ENCODE results near the gene P4HA2. TPM values are rescaled to one million over a fixed set of nuclear protein-coding genes. Genes with fewer than 3 reads are reported as not detected.
A peak's percentile ranks its signal among the peaks of the same experiment; 100 is the strongest.

P4HA2 gene
- total and polyA plus RNA-seq, 11 donors: 41.2 to 140 (median 55.7) TPM

- no peak overlapping the region for H3K27ac ChIP-seq
- H3K4me1 ChIP-seq: no peaks in the 10 kb centered on the region
- H3K4me3 ChIP-seq: no peak overlapping the region
- 36 to 72% (median 56%) methylated on average over 1 of the region's 1 CpG for WGBS, 4 donors
- no peak for TF ChIP-seq CTCF (IDR thresholded peaks at IDR 0.05)
- TF ChIP-seq POLR2A (IDR thresholded peaks at IDR 0.05): no peak
- peaks cover 0 to 19% (median under 1%) of the 10 kb centered on the region in 12 donors for H3K9me3 ChIP-seq
- DNase-seq (no peak), ATAC-seq (no peak)
- no peaks in the 10 kb centered on the region for H3K36me3 ChIP-seq
- intact Hi-C loops (cut with DNase I): loop anchor here in 4 of 10 donors (5.0 to 10.0 kb wide), 3 partner anchors 33 to 54 kb away; no protein-coding TSS in a partner anchor
- H3K27me3 ChIP-seq: no peaks in the 10 kb centered on the region
Measured at GRCh38 chr5:132238901-132239500, 11.3 kb upstream of the P4HA2 start.

- H3K9me3 ChIP-seq: peaks cover 0 to 12% (median 0%) of the 10 kb centered on the region in 12 donors
- H3K27ac ChIP-seq: no peak overlapping the region
- no peak overlapping the region for H3K4me3 ChIP-seq
- no peaks in the 10 kb centered on the region for H3K36me3 ChIP-seq
- peak; percentile 57 to 84 (median 76) for ATAC-seq
- TF ChIP-seq CTCF (IDR thresholded peaks at IDR 0.05) (peak; percentile 73 to 90 (median 80)), POLR2A (IDR thresholded peaks at IDR 0.05) (no peak)
- WGBS, 4 donors: 18 to 29% (median 21%) methylated on average over 1 of the region's 1 CpG
- no peaks in the 10 kb centered on the region for H3K27me3 ChIP-seq
- H3K4me1 ChIP-seq: no peaks in the 10 kb centered on the region
- peak; percentile 60 to 73 (median 68) for DNase-seq
- intact Hi-C loops (cut with DNase I): loop anchor here in 4 of 10 donors (5.0 to 10.0 kb wide), 3 partner anchors 34 to 53 kb away; no protein-coding TSS in a partner anchor
Measured at GRCh38 chr5:132238169-132238744, 10.6 kb upstream of the P4HA2 start.

GRCh38 chr5:132237670-132238069, 10.0 kb upstream of the P4HA2 start:
- Histone ChIP-seq H3K4me3 (no peak overlapping the region), H3K9me3 (peaks cover 0 to 12% (median 0%) of the 10 kb centered on the region in 12 donors), H3K4me1 (no peaks in the 10 kb centered on the region), H3K36me3 (no peaks in the 10 kb centered on the region), H3K27ac (no peak overlapping the region), H3K27me3 (no peaks in the 10 kb centered on the region)
- ATAC-seq (no peak), DNase-seq (peak in 1 of 5 donors; percentile 8)
- WGBS, 4 donors: 92 to 97% (median 94%) methylated on average over 4 of the region's 4 CpGs
- intact Hi-C loops (cut with DNase I): loop anchor here in 4 of 10 donors (5.0 to 10.0 kb wide), 3 partner anchors 35 to 53 kb away; no protein-coding TSS in a partner anchor
- no peak for TF ChIP-seq CTCF (IDR thresholded peaks at IDR 0.05)
- TF ChIP-seq POLR2A (IDR thresholded peaks at IDR 0.05): no peak

- H3K27me3 ChIP-seq: no peaks in the 10 kb centered on the region
- no peak overlapping the region for H3K4me3 ChIP-seq
- TF ChIP-seq POLR2A (IDR thresholded peaks at IDR 0.05): no peak
- TF ChIP-seq CTCF (IDR thresholded peaks at IDR 0.05): no peak
- H3K27ac ChIP-seq: no peak overlapping the region
- peaks cover 0 to 12% (median 0%) of the 10 kb centered on the region in 12 donors for H3K9me3 ChIP-seq
- no peaks in the 10 kb centered on the region for H3K4me1 ChIP-seq
- ATAC-seq (no peak), DNase-seq (peak in 1 of 5 donors; percentile 11)
- intact Hi-C loops (cut with DNase I): loop anchor here in 4 of 10 donors (5.0 to 10.0 kb wide), 3 partner anchors 35 to 52 kb away; no protein-coding TSS in a partner anchor
- WGBS, 4 donors: 93 to 100% (median 100%) methylated on average over 1 of the region's 1 CpG
- no peaks in the 10 kb centered on the region for H3K36me3 ChIP-seq
Measured at GRCh38 chr5:132237141-132237540, 9.5 kb upstream of the P4HA2 start.
